Lung (tissue), 12 donors: ENCODE results near the gene DDX24. TPM values are rescaled to one million over a fixed set of nuclear protein-coding genes. Genes with fewer than 3 reads are reported as not detected.

Source experiments
- ATAC-seq: fragments of 200-7000 bp; cut with Tn5 transposase; one replicate; pipeline ENCODE4 v1.9.1; 2020; ENCODE audit warnings: moderate number of reproducible peaks; ENCODE audit not compliant: insufficient read depth, low FRiP score
- DNase-seq, 3 donors: peaks; one replicate each; pipeline ENCODE4 v3.0.0-alpha.2; 2013 to 2017
- H3K27ac ChIP-seq, 2 donors: one replicate each; pipeline ENCODE4 v1.5.1; 2013; ENCODE audit warnings: mild to moderate bottlenecking in 2 of 2, moderate library complexity in 2 of 2, control low read depth in 1 of 2, inconsistent platforms in 1 of 2, low read depth in 1 of 2, low read length in 1 of 2
- H3K27me3 ChIP-seq, 3 donors: one replicate each; pipeline ENCODE4 v1.5.1; 2013; ENCODE audit warnings: low read length in 2 of 3; ENCODE audit not compliant: control insufficient read depth in 3 of 3, insufficient read depth in 3 of 3
- H3K36me3 ChIP-seq, 4 donors: one replicate each; pipeline ENCODE4 v1.5.1; 2013; ENCODE audit warnings: low read length in 4 of 4, mild to moderate bottlenecking in 1 of 4, moderate library complexity in 1 of 4; ENCODE audit not compliant: control insufficient read depth in 4 of 4, insufficient read depth in 4 of 4
- H3K4me1 ChIP-seq, 5 donors: one replicate each; pipeline ENCODE4 v1.5.1; 2013; ENCODE audit warnings: low read length in 5 of 5, mild to moderate bottlenecking in 2 of 5, moderate library complexity in 1 of 5; ENCODE audit not compliant: control insufficient read depth in 5 of 5, insufficient read depth in 5 of 5
- H3K4me3 ChIP-seq: one replicate; pipeline ENCODE4 v1.5.1; 2013; ENCODE audit warnings: mild to moderate bottlenecking, control low read depth, moderate library complexity
- H3K9ac ChIP-seq, 2 donors: one replicate each; pipeline ENCODE4 v1.5.1; 2013; ENCODE audit warnings: low read length in 2 of 2, control low read depth in 1 of 2; ENCODE audit not compliant: insufficient read depth in 1 of 2
- H3K9me3 ChIP-seq, 4 donors: one replicate each; pipeline ENCODE4 v1.5.1; 2013; ENCODE audit warnings: low read length in 3 of 4, mild to moderate bottlenecking in 1 of 4, moderate library complexity in 1 of 4; ENCODE audit not compliant: control insufficient read depth in 4 of 4, insufficient read depth in 3 of 4
- WGBS, 2 donors: extraction: QIAGEN DNeasy Blood & Tissue Kit; methylation state at CpG; one replicate each; pipeline ENCODE4 v1.1.7; 2013; 5-methylcytosine and 5-hydroxymethylcytosine counted together
- polyA plus RNA-seq, 2 donors: library from polyadenylated mRNA; stranded (reverse); fragments of 200-250 nt; gene quantifications; one replicate each; pipeline ENCODE4 v1.2.1, GENCODE V29; 2013
- total RNA-seq, 2 donors: library from RNA; depleted of rRNA in 1 of 2; stranded (reverse); fragments of >200 nt in 1 of 2; gene quantifications; one replicate each; pipeline ENCODE4 v1.2.1, GENCODE V29; 2014 to 2021
- TF ChIP-seq, protein P1 (sequence below): IDR thresholded peaks from 2 replicates; pipeline ENCODE4 v1.5.1; 2012; ENCODE audit warnings: mild to moderate bottlenecking; ENCODE audit errors: control extremely low read depth, extremely low read depth
- donor health status: control.
- donor health status: control.
- donor health status: Bipolar disorder and iron deficiency.
- donor health status: healthy.
- donor health status: DM: yes; HTN: yes; CAD: no.

Gene DDX24
- total and polyA plus RNA-seq, 4 donors = 78.4 to 138 (median 107) TPM

DNA sequence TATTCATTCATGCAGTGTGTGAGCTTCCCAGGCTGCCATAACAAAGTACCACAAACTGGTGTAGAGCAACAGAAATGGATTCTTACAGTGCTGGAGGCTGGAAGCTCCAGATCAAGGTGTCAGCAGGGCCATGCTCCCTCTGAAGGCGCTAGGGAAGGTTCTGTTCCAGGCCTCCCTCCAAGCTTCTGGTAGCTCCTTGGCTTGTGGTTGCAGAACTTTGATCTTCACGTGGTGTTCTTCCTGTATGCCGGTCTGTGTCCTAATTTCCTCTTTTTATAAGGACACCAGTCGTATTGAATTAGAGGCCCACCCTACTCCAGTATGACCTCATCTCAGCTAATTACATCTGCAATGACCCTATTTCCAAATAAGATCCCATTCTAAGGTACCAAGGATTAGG is 51.7 kb downstream of the DDX24 start:
- TF ChIP-seq, protein P1, sequence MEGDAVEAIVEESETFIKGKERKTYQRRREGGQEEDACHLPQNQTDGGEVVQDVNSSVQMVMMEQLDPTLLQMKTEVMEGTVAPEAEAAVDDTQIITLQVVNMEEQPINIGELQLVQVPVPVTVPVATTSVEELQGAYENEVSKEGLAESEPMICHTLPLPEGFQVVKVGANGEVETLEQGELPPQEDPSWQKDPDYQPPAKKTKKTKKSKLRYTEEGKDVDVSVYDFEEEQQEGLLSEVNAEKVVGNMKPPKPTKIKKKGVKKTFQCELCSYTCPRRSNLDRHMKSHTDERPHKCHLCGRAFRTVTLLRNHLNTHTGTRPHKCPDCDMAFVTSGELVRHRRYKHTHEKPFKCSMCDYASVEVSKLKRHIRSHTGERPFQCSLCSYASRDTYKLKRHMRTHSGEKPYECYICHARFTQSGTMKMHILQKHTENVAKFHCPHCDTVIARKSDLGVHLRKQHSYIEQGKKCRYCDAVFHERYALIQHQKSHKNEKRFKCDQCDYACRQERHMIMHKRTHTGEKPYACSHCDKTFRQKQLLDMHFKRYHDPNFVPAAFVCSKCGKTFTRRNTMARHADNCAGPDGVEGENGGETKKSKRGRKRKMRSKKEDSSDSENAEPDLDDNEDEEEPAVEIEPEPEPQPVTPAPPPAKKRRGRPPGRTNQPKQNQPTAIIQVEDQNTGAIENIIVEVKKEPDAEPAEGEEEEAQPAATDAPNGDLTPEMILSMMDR = no peak
- no peaks in the 10 kb centered on the region for H3K9me3 ChIP-seq
- DNase-seq (no peak), ATAC-seq (no peak)
- H3K36me3 ChIP-seq = no peaks in the 10 kb centered on the region
- no peaks in the 10 kb centered on the region for H3K27me3 ChIP-seq
- no peak overlapping the region for H3K27ac ChIP-seq
- WGBS, 2 donors = 47 to 53% methylated on average over 4 of the region's 4 CpGs
- H3K4me1 ChIP-seq = peaks cover 0 to 7% (median 0%) of the 10 kb centered on the region in 5 donors
- no peak overlapping the region for H3K9ac ChIP-seq
- no peak overlapping the region for H3K4me3 ChIP-seq

DNA sequence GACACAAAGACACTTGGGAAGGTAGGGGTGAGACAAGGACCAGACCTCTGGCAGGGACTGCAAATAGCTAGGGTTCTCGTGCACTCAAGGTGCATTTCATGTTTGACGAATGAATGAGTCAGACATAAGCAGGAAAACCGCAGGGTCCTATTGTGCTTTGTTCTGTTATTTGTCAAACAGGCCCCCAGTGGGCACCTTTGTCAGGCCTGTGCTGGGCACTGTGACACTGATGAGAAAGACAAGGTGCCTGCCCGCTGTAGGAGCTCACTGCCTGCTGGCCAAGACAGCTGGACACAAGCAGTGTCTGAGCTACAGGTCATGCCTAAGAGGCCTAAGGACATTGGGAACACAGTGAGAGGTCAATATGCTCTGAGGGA is 52.6 kb downstream of the DDX24 start:
- Histone ChIP-seq H3K9me3 (no peaks in the 10 kb centered on the region), H3K27ac (no peak overlapping the region), H3K36me3 (no peaks in the 10 kb centered on the region), H3K4me1 (peaks cover 0 to 7% (median 0%) of the 10 kb centered on the region in 5 donors), H3K9ac (no peak overlapping the region), H3K27me3 (no peaks in the 10 kb centered on the region), H3K4me3 (no peak overlapping the region)
- WGBS, 2 donors = 76 to 83% methylated on average over 4 of the region's 4 CpGs
- DNase-seq (no peak), ATAC-seq (no peak)
- TF ChIP-seq, protein P1 = no peak

DNA sequence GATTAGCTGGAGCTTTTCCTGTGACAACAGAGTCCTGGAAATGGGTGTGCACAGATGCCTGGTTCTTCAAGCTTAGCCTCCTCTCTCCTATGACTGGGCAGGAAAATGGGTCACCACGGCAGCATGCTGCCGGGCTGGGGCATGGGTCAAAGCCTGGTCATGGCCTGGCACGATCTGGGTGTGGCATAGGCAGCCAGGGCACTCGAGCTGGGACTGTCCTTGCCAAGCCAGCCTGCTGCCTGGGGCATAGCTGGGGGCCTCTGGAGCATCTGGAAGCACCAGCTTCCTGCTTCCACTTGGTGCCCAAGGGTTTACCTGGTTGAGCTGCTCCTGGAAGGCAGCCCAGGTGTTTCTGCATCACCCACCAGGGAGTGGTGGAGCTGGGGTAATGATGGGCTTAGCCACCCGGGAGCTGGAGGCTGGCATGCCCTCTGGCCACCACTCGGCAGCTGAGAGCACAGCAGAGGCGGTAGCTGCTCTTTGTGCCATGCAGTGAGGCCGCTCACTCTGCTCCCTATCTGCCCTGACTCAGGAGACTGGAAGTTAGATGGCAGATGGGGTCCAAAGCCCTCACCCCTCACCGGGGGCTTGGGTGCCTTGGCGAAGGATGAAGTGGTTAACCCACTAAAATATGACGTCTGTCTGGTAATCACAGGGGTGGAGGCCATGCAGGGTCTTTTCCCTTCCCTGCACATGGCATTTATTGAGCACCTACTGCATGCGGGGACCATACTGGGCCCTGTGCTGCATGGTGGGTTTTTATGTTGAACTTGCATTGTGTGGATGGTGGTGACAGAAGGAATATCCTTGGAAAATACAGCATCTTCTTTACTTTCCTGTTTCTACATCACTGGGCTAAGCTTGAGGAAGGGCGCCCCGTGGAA is 53.2 kb downstream of the DDX24 start:
- no peak overlapping the region for H3K27ac ChIP-seq
- ATAC-seq (no peak), DNase-seq (no peak)
- WGBS, 2 donors = 76 to 86% methylated on average over 14 of the region's 14 CpGs
- H3K36me3 ChIP-seq = no peaks in the 10 kb centered on the region
- H3K27me3 ChIP-seq = no peaks in the 10 kb centered on the region
- no peaks in the 10 kb centered on the region for H3K9me3 ChIP-seq
- TF ChIP-seq, protein P1 = no peak
- no peak overlapping the region for H3K9ac ChIP-seq
- H3K4me3 ChIP-seq = no peak overlapping the region
- peaks cover 0 to 7% (median 0%) of the 10 kb centered on the region in 5 donors for H3K4me1 ChIP-seq
